SKM-1 (cell line): ENCODE data around the gene TECTA.

Experiments used
- DNase-seq: peaks from one replicate; lab custom pipeline; 2025; ENCODE audit not compliant: unreplicated experiment; lab: John Stamatoyannopoulos, UW

TECTA gene

DNA sequence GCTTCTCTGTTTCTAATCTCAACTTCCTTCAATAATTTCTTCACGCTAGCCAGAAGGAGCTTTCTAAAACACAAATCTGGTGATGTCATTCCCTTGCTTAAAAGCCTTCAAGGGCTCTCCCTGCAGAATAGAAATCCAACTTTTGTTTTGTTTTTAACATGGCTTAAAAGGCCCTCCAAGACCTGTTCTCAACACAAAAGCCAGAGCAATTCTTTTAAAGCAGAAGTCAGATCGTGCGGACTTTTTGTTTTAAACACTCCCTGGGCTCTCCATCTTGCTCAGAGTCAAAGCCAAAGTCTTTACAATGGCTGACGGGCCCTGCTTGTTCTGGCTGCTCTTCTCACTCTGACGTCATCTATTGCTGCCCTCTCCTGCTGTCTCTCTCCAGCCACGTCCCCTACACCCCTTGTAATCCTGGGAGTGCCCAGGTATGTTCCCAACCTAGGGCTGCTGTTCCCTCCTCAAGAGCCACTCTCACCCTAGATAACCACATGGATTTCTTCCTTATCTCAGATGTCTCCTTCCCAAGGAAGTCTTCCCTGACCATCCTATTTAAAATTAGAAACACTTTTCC is 22.5 kb downstream of the TECTA start:
- no peak for DNase-seq

DNA sequence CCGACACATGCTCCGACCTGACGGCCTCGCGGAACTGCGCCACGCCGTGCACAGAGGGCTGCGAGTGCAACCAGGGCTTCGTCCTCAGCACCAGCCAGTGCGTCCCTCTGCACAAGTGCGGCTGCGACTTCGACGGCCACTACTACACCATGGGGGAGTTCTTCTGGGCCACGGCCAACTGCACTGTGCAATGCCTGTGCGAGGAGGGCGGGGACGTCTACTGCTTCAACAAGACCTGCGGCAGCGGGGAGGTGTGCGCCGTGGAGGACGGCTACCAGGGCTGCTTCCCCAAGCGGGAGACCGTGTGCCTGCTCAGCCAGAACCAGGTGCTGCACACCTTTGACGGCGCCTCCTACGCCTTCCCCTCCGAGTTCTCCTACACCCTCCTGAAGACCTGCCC is 26.8 kb downstream of the TECTA start:
- no peak for DNase-seq

DNA sequence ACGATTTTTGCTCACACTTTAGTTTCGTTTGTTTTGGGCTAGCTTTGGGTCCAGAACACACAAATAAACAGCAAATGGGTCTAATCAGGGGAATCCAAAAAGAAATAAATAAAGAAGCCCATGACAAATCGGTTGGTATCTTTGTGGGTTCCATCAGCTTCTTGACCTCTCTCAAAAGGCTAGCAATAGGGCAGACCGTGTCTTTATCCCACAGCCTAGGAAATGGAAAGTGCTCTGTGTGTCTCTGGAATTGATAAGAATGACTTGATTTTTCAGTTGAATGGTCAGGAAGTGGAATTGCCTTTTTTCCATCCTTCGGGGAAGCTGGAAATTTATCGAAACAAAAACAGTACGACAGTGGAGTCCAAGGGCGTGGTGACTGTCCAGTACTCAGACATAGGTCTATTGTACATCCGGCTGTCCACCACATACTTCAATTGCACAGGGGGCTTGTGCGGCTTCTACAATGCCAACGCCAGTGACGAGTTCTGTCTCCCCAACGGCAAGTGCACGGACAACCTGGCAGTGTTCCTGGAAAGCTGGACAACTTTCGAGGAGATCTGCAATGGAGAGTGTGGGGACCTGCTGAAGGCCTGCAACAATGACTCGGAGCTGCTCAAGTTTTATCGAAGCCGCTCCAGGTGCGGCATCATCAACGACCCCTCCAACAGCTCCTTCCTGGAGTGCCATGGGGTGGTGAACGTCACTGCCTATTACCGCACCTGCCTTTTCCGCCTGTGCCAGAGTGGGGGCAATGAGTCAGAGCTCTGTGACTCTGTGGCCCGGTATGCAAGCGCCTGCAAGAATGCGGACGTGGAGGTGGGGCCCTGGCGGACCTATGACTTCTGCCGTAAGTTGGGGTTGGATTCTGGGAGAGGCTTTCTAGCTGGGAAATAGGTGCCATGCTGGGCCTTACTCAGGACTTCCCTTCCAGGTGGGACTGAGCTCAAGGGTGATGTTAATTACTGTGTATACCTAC is 28.6 kb downstream of the TECTA start:
- DNase-seq: no peak

DNA sequence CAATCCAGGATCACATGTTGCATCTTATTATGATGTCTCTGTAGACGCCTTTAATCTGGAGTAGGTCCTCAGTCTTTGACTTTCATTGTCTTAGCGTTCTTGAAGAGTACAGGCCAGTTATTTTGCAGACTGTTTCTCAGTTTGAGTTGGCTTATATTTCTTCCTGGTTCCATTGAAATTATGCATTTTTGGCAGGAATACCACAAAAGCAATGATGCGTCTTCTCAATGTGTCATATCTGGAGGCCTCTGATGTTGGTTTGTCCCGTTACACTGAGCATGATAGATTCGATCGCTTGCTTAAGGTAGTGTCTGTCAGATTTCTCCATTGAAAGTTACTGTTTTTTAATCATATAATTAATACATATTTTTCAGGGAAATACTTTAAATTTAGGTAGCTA is 30.6 kb downstream of the TECTA start:
- no peak for DNase-seq

DNA sequence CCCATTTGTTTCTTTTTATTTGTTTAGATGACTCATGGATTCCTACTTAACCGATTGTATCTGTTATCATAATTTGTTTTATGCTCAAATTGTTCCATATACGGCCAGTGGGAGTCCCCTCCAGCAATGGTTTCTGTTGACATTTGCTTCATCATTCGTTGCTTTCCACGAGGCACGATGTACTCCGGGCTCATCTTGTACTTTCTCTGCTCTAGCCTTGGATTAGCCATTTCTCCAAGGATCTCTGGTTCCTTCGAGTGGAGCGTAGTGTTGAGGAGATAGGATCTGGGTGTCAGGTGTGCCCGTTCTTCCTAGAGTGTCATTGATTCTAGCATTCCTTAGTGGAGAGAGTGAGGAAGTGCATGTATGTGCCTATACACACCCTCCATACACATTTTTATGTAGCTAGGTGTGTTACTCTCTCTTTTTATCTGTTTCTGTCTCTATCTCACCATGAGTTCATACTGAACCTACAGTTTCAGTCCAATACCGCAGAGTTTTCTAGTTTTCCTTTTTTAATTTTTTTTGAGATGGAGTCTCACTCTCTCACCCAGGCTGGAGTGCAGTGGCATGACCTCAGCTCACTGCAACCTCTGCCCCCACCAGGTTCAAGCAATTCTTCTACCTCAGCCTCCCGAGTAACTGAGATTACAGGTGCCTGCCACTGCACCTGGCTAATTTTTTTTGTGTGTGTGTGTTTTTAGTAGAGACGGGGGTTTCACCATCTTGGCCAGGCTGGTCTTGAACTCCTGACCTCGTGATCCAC is 31.4 kb downstream of the TECTA start:
- no peak for DNase-seq

DNA sequence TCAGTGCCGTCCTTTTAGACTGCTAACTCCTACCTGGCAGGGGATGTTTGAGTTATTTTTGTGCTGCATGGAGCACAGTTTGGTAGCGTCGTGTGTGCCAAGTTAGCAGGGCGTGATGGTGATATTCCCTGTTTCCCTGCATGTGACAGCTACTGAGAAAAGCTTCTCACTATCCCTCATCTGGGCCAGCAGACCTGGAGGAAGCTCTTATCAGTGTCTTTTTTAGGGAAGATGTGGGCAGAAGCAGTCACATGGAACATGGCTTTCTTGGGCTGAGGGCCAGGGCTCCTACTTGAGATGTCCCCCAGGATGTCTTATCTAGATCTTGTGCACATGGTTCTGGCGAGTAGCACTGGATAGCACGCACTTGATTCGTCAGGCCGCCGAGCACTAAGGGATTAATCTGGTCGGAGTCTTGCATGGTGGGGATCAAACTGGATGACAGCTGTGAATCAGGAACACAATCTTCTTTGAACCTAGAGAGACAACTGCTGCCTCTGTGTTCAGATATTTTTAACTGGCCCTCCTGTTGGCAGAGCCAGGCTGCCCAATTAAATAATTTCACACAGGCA is 33.8 kb downstream of the TECTA start:
- no peak for DNase-seq

DNA sequence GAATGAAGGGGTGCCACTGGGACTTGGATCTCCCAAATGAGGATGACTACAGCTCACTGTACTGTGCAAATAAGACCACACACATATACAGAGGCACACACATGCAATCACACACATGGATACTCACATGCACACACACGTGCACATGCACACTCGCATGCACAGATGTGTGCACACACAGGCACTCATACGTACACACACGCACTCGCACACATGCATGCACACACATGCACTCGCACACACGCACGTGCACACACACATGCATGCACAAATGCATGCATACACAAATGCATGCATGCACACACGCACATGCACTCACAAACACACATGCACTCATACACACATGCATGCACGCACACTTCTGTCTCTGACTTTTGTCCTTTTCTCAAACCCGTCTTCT is 36.0 kb downstream of the TECTA start:
- no peak for DNase-seq

DNA sequence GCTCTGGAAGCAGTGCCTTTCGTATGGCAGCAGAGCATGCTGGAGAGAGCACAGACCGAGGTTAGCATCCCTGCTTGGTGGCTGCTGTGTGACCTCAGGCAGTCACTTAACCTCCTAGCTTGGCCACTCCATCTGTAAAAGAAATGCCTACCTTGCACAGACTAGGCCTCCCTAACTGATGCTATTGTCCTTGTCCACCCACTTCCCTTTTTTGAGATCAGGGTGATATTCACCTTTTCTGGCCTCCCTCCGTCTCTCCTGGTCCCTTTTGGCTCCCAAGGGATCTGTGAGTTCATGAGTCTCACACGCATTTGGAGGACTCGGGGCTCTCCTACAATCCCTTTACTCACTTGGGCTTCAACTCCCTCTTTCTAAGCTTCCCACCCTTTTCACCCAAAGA is 37.2 kb downstream of the TECTA start:
- no peak for DNase-seq

DNA sequence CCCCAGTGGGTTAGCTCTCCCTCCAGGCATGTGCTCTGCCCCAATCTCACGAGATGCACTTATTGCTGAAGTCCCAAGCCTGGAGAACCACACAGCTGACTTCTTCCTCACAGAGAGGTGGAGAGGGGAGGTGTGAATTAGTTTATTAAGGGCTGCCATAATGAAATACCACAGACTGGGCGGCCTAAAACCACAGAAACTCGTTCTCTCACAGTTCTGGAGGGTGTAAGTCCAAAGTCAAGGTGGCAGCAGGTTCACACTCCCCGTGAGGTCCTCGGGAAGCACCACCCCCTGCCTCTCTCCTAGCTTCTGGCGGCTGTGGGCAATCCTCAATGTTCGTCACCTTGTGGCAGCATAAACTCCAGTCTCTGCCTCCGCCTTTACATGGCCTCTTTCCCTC is 39.3 kb downstream of the TECTA start:
- no peak for DNase-seq

DNA sequence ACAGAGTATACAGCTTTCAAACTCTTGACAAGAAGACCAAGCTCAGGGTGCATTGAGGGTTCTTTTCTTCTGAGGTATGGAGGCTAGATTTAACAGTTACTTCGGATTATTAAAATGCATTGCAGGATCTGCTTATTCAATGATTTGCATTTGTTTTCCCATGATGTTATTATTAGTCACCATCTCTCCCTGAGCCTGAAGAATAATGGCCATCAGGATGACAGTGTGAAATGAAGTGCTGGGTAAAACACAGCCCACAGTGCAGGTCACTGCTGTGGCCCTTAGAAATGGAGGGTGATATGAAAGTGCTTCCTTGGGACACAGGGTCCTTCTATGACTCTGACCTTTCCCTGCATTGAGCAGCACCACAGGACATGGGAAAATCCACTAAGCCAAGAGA is 40.0 kb downstream of the TECTA start:
- no peak for DNase-seq

DNA sequence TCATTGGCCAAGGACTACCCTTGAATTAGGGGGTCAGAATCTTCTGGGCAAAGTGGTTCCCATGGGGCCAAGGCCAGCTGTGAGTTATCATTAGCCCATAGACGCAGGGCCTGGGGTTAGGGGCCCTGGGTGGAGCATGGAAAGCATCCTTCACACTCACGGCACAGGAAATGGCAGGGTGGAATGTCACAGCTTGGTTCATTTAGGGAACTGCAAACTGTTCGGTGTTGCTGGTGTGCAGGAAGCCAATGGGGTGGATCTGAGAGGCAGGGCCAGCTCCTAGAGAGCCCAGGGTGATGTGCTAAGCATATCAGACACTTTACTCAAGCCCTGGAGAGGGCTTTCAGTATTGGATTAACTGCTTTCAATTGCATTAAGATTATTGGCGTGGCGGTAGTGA is 42.9 kb downstream of the TECTA start:
- DNase-seq: no peak

DNA sequence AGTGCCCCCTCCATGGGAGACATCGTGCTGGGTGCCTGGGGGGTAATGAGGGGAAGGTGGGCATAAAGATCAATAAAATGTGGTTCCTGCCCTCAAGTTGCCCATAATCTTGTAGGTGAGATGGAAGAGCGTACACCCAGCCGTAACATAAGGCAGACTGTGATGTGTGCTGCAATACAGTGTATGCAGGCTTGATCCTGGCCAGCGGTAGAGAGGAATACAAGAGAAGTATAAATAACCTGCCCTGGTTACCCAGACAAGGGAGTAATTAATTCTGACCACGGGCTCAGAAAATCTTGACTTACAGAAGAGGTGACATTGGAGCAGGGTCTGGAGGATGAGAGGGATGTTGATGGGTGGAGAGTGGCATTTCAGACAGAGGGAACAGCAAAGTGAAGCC is 43.7 kb downstream of the TECTA start:
- DNase-seq: no peak

DNA sequence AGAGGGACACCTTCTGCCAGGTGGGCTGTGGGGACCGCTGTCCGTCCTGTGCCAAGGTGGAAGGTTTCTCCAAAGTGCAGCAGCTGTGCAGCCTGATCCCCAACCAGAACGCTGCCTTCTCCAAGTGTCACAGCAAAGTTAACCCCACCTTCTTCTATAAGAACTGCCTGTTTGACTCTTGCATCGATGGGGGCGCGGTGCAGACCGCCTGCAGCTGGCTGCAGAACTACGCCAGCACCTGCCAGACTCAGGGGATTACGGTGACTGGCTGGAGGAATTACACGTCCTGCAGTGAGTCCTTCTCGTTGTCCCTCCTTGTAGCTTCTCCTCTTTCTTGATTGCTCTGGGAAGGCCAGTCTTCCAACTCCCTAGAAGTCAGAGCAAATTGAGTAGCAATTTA is 44.8 kb downstream of the TECTA start:
- DNase-seq: no peak

DNA sequence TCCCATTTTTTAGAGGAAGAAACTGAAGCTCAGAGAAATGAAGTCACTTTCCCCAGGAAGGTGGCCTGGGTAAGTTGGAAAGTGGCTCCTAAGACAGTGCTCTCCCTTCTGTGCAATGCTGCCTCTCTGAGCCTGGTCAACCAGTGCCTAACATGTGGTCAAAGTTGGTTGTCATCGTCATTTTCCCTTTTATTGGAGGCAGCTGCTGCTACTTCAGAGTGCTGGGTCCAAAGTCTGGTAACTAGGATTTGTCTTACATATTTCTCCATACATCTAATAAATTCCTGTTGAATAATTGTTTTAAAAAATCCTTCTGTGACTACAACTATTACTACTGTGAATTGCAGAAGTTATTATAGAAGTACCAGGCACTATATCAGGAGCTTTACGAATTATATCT is 48.1 kb downstream of the TECTA start:
- no peak for DNase-seq

DNA sequence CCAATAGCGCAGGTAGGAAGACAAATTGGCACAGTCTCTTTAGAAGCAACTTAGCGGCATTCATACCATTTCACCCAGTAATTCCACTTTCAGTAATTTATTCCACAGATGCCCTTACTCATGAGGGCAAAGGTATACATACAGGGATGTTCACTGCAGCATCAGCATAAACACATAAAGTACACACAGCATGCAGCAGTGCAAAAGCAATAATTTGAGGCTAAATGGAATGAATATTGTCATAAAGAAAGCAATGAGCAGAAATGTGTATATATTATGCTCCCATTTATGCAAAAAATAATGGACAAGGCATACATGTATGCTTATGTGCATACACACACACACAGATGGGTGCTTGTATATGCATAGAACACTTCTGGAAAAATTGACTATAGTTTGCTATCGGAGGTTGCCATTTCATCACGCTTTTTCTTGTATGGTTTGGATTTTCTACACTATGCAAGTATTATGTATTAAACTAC is 50.2 kb downstream of the TECTA start:
- DNase-seq: no peak

DNA sequence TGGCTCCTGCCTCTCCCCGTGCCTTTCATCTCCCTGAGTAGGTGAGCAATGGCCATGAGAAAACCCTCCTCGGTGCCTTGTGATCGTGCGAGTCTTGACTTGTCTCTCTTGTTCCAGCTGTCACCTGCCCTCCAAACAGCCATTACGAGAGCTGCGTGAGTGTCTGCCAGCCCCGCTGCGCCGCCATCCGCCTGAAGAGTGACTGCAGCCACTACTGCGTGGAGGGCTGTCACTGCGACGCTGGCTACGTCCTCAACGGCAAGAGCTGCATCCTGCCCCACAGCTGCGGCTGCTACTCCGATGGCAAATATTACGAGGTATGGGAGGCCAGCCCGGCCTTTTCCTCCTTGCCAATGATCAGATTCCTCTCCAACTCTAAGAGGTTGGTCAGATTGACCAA is 51.7 kb downstream of the TECTA start:
- DNase-seq: no peak

DNA sequence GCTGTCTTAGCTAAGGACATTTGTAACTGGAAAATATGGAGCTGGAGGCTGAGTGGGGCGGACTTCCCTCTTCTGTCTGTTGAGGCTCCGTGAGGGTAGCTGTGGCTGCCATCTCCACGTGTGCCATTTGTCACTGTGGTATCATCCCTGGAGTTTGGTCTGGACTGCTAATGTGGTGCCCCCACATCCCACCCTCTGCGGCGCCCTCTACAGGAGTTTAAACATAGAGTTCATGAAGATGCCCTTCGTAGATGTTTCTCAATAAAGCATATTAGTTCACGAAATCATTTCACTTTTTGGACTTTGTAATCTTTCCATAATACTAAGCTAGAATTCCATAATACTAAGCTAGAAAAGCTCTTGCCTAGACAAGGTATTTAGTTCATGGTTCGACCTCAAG is 52.4 kb downstream of the TECTA start:
- no peak for DNase-seq

DNA sequence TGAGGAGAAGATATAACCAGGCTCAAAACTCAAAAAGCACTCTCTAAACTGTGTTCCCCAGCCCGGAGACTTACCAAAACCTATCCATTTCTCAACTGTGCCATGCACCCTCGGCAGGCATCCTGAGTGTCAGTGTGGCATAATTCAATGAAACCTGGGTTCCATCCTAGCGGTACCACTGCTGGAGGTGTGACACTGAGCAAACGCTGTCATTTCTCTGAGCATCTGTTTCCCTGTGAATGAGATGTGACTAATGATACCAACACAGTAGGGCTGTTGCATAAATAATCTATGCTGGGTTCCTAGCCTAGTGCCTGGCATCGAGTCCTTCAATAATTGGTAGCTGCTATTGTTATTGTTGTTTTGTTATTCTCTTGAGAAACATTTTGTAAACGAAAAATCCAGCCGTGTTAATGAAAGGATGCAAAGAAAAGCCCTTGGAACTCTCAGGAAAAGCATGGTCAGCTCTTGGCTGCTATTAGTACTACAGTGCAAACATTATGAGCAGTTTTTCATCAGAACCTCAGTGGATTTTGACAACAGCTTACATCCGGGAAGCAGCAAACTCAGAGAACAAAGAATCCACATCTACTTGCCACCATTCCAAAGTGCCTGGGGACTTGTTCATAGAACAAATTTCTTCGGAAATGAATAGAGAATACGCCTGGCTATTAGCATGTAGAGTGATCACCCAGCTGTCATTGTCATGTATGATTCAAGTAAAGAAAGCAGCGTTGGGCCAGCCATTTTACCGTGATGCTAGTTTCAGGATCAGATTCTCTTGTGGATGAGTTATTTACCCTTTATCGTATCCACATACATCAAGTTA is 53.7 kb downstream of the TECTA start:
- no peak for DNase-seq

DNA sequence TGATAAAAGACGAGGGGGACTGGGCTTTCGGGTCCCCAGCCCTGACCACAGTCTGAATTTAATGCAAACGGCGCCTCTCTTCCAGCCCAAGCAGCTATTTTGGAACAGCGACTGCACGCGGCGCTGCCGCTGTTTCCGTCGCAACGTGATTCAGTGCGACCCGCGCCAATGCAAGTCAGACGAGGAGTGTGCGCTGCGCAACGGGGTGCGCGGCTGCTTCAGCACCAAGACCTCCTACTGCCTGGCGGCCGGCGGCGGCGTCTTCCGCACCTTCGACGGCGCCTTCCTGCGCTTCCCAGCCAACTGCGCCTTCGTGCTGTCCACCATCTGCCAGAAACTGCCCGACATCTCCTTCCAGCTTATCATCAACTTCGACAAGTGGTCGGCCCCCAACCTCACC is 56.7 kb downstream of the TECTA start:
- no peak for DNase-seq

DNA sequence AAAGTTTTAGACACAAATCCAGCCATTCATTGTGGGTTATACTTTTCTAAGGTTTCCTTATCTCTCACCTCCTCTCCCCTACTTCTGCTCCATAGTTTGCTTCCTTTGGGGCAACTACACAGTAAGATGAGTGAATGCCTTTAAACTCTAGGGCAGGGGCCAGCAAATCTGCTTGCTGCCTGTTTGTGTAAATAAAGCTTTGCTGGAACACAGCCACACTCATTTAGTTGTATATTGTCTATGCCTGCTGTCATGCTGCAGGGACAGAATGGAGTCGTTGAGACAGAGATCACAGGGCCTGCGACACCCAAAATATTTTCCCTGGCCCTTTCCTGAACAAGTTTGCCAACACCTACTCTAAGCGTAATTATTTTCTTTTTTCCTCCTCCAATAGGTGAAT is 58.7 kb downstream of the TECTA start:
- no peak for DNase-seq
